Transverse colon (tissue), 4 donors: ENCODE data around the gene MAPK12.

Experiments
- CTCF ChIP-seq, 5 experiments: fragments of 200-600 bp in 3 of 5; fragments of 450-650 bp in 2 of 5; sonication (generic) in 3 of 5; IDR thresholded peaks; 1 replicate in 2 of 5; 2 replicates in 3 of 5; pipeline ENCODE4 v1.5.1; 2016 to 2017; ENCODE audit warnings: antibody characterized with exemption in 5 of 5, inconsistent platforms in 3 of 5, mild to moderate bottlenecking in 2 of 5, moderate library complexity in 1 of 5
- EP300 ChIP-seq: sonication (generic); formaldehyde crosslinking; IDR thresholded peaks from one replicate; pipeline ENCODE4 v1.6.1; 2017; ENCODE audit warnings: antibody characterized with exemption, low read depth
- POLR2AphosphoS5 ChIP-seq, 3 donors: sonication (generic); formaldehyde crosslinking; IDR thresholded peaks; one replicate each; pipeline ENCODE4 v1.6.1; 2016; ENCODE audit warnings: antibody characterized with exemption in 3 of 3

DNA sequence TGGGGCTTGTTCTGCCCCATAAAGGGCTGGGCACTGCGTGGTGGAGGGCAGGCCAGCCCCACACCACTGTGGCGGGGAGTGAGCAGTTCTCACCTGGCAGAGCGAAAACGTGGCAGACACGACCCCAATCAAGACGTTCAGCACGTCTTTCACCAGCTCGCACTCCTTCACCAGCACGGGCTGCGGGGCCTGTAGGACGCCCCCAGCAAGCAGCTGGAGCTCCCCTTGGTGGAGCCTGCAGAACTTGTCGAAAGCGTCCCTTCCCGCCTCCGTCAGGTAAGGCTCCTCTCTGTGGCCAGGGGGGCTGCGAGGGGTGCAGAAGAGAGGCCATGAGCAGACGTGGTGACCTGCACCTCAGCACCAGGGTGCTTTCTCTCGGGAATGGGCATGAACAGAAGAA, 28.3 kb downstream of the MAPK12 start:
- no peak for TF ChIP-seq CTCF (IDR thresholded peaks at IDR 0.05)
- no peak for TF ChIP-seq POLR2AphosphoS5 (IDR thresholded peaks at IDR 0.05)
- TF ChIP-seq EP300, result no peak
